HepG2 (cell line): ENCODE results near the gene ZNF30. TPM values are rescaled to one million over a fixed set of nuclear protein-coding genes. Genes with fewer than 3 reads are reported as not detected.

Experiments used
- CC2D1A ChIP-seq: sonication (generic); formaldehyde crosslinking; IDR thresholded peaks from 2 replicates; pipeline ENCODE4 v1.8.1; 2023; ENCODE audit warnings: mild to moderate bottlenecking, missing genetic modification reagents
- FOXK1 ChIP-seq: sonication (generic); formaldehyde crosslinking; IDR thresholded peaks from 2 replicates; pipeline ENCODE4 v1.4.0; 2020; ENCODE audit warnings: low read depth, missing genetic modification reagents, borderline replicate concordance
- GATAD2A ChIP-seq: IDR thresholded peaks from 2 replicates; pipeline ENCODE4 v1.6.1; 2016
- MAFF ChIP-seq: IDR thresholded peaks from 2 replicates; pipeline ENCODE4 v1.6.1; 2011; ENCODE audit warnings: low read depth, low read length, improper control_type of control experiment
- MED8 ChIP-seq: sonication (generic); formaldehyde crosslinking; IDR thresholded peaks from 2 replicates; pipeline ENCODE4 v1.8.1; 2023; ENCODE audit warnings: mild to moderate bottlenecking, missing genetic modification reagents; ENCODE audit not compliant: insufficient replicate concordance
- PHF5A ChIP-seq: IDR thresholded peaks from one replicate; pipeline ENCODE4 v1.6.1; 2018; ENCODE audit warnings: low read depth, missing genetic modification reagents; ENCODE audit not compliant: unreplicated experiment
- RARA ChIP-seq: IDR thresholded peaks from 2 replicates; pipeline ENCODE4 v1.6.1; 2016; ENCODE audit warnings: missing genetic modification reagents, missing compliant biosample characterization
- SMAD1 ChIP-seq: sonication (generic); formaldehyde crosslinking; IDR thresholded peaks from 2 replicates; pipeline ENCODE4 v1.4.0; 2020; ENCODE audit warnings: missing genetic modification reagents, low read depth, mild to moderate bottlenecking, borderline replicate concordance
- SSRP1 ChIP-seq: IDR thresholded peaks from 2 replicates; pipeline ENCODE4 v1.6.1; 2016; ENCODE audit warnings: control low read depth
- TARDBP ChIP-seq: sonication (generic); formaldehyde crosslinking; IDR thresholded peaks from 2 replicates; pipeline ENCODE4 v1.8.0; 2022; ENCODE audit warnings: mild to moderate bottlenecking, missing genetic modification reagents
- ZBTB1 ChIP-seq: sonication (generic); formaldehyde crosslinking; IDR thresholded peaks from 2 replicates; pipeline ENCODE4 v1.4.0; 2020; ENCODE audit warnings: missing genetic modification reagents, borderline replicate concordance
- ZC3H4 ChIP-seq: sonication (generic); formaldehyde crosslinking; IDR thresholded peaks from 2 replicates; pipeline ENCODE4 v1.4.0; 2020; ENCODE audit warnings: missing genetic modification reagents, borderline replicate concordance
- ZNF17 ChIP-seq: sonication (generic); formaldehyde crosslinking; IDR thresholded peaks from 2 replicates; pipeline ENCODE4 v1.5.0; 2020; ENCODE audit warnings: mild to moderate bottlenecking, missing genetic modification reagents
- ZNF3 ChIP-seq: IDR thresholded peaks from 2 replicates; pipeline ENCODE4 v1.7.0; 2017; ENCODE audit warnings: inconsistent platforms
- ZNF317 ChIP-seq: sonication (generic); formaldehyde crosslinking; IDR thresholded peaks from 2 replicates; pipeline ENCODE4 v1.5.0; 2020; ENCODE audit warnings: mild to moderate bottlenecking, missing genetic modification reagents
- ZNF549 ChIP-seq: sonication (generic); formaldehyde crosslinking; IDR thresholded peaks from 2 replicates; pipeline ENCODE4 v1.5.0; 2020; ENCODE audit warnings: missing genetic modification reagents
- ZNF777 ChIP-seq: sonication (generic); formaldehyde crosslinking; IDR thresholded peaks from 2 replicates; pipeline ENCODE4 v1.4.0; 2020; ENCODE audit warnings: missing genetic modification reagents
- polyA plus RNA-seq, 8 experiments: library from polyadenylated mRNA; depleted of rRNA in 3 of 8; stranded (reverse) in 7 of 8; unstranded in 1 of 8; fragments of >200 nt; fragmentation: Illumina TruSeq in 4 of 8; extraction: Trizol in 4 of 8; gene quantifications; 2 replicates each; pipeline versions ENCODE4 v1.2.1 to v1.2.3, GENCODE V29; 2011 to 2016; ENCODE audit warnings: low read depth in 4 of 8, missing spikeins in 1 of 8, mixed read lengths in 1 of 8; ENCODE audit not compliant: insufficient read depth in 1 of 8
- total RNA-seq, 5 experiments: library from RNA; depleted of rRNA; stranded (reverse); fragments of >200 nt; fragmentation: Illumina TruSeq; extraction: Trizol; gene quantifications; 2 replicates each; pipeline ENCODE4 v1.2.3, GENCODE V29; 2016; ENCODE audit warnings: low read depth in 1 of 5
- TF ChIP-seq, protein P1 (sequence below): sonication (generic); IDR thresholded peaks from 2 replicates; pipeline ENCODE4 v1.6.1; 2016; ENCODE audit warnings: low read depth, borderline replicate concordance
- TF ChIP-seq, protein P2 (sequence below): sonication (generic); formaldehyde crosslinking; IDR thresholded peaks from 2 replicates; pipeline ENCODE4 v1.5.0; 2020; ENCODE audit warnings: missing genetic modification reagents
- TF ChIP-seq, protein P3 (sequence below): sonication (generic); formaldehyde crosslinking; IDR thresholded peaks from 2 replicates; pipeline ENCODE4 v1.4.0; 2020; ENCODE audit warnings: missing genetic modification reagents, borderline replicate concordance
- TF ChIP-seq, protein P4 (sequence below): sonication (generic); formaldehyde crosslinking; IDR thresholded peaks from 2 replicates; pipeline ENCODE4 v1.4.0; 2020; ENCODE audit warnings: missing genetic modification reagents
- TF ChIP-seq, protein P5 (sequence below): sonication (generic); formaldehyde crosslinking; IDR thresholded peaks from 2 replicates; pipeline ENCODE4 v1.4.0; 2020; ENCODE audit warnings: missing genetic modification reagents

The ZNF30 gene
- total and polyA plus RNA-seq, 2 of the 13 experiments (the other 11 are each of a cell fraction or from before 2014, with no cell fraction given) = 2.3 to 4.4 TPM

DNA sequence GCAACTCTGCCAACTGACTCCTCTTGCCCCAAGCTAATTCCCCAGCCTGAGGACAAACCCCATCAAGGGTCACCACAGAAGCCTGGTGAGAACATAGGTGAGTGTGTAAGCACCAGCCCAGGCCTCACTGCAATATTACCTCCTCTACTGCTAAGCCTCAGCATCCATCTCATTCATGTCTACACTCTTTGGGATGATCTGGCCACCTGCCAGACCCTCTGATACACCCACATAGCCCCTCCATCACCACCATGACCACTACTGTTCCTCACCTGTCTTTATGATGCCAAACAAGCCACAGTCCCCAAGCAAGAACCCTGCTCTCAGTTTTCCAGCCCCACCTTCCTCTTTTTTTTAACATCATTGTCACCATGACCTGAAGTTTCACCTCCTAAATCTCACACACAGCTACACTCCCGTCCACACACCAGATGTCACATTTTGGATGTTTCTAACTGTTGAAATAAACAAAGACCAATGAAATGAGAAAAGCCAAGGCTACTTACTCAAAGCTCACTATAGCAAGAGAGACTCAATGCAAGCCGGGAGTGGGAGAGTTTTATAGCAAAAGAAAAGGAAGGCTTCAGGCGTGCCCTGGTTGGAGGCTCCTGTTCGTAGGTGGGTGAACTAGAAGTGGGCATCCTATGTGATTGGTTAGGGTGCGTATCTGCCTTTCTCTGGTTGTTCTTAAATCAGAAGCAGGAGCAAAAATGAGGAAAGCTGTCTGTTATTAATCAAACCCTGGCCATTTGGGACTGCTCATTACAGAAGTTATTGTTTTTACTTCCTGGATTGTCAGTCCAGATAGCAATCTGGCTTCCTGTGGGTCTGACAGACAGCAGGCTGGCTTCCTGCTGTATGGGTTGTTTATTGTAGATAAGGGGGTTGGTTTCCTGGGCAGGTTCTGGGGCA is 35.3 kb downstream of the ZNF30 start (continued):
- TF ChIP-seq, protein P1, sequence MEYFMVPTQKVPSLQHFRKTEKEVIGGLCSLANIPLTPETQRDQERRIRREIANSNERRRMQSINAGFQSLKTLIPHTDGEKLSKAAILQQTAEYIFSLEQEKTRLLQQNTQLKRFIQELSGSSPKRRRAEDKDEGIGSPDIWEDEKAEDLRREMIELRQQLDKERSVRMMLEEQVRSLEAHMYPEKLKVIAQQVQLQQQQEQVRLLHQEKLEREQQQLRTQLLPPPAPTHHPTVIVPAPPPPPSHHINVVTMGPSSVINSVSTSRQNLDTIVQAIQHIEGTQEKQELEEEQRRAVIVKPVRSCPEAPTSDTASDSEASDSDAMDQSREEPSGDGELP = peak; percentile 62; the same call in 1 of the 2 replicates
- TF ChIP-seq ZNF3 (no peak), GATAD2A (CRISPR knock-in tag) (peak; percentile 57), CC2D1A (no peak), RARA (CRISPR knock-in tag) (peak; percentile 60), MED8 (no peak), TARDBP (CRISPR knock-in tag) (peak; percentile 14; the same call in 1 of the 2 replicates), SSRP1 (CRISPR knock-in tag) (no peak), ZC3H4 (CRISPR knock-in tag) (no peak), MAFF (no peak), PHF5A (CRISPR knock-in tag) (no peak), ZNF17 (CRISPR knock-in tag) (no peak), ZNF777 (CRISPR knock-in tag) (no peak), ZNF317 (CRISPR knock-in tag) (no peak), SMAD1 (no peak), ZBTB1 (CRISPR knock-in tag) (no peak), ZNF549 (CRISPR knock-in tag) (no peak), FOXK1 (peak; percentile 70; the same call in 1 of the 2 replicates)
- TF ChIP-seq, protein P2, sequence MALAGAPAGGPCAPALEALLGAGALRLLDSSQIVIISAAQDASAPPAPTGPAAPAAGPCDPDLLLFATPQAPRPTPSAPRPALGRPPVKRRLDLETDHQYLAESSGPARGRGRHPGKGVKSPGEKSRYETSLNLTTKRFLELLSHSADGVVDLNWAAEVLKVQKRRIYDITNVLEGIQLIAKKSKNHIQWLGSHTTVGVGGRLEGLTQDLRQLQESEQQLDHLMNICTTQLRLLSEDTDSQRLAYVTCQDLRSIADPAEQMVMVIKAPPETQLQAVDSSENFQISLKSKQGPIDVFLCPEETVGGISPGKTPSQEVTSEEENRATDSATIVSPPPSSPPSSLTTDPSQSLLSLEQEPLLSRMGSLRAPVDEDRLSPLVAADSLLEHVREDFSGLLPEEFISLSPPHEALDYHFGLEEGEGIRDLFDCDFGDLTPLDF (CRISPR knock-in tag) = no peak
- TF ChIP-seq, protein P3, sequence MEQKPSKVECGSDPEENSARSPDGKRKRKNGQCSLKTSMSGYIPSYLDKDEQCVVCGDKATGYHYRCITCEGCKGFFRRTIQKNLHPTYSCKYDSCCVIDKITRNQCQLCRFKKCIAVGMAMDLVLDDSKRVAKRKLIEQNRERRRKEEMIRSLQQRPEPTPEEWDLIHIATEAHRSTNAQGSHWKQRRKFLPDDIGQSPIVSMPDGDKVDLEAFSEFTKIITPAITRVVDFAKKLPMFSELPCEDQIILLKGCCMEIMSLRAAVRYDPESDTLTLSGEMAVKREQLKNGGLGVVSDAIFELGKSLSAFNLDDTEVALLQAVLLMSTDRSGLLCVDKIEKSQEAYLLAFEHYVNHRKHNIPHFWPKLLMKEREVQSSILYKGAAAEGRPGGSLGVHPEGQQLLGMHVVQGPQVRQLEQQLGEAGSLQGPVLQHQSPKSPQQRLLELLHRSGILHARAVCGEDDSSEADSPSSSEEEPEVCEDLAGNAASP (CRISPR knock-in tag) = no peak
- TF ChIP-seq, protein P4, sequence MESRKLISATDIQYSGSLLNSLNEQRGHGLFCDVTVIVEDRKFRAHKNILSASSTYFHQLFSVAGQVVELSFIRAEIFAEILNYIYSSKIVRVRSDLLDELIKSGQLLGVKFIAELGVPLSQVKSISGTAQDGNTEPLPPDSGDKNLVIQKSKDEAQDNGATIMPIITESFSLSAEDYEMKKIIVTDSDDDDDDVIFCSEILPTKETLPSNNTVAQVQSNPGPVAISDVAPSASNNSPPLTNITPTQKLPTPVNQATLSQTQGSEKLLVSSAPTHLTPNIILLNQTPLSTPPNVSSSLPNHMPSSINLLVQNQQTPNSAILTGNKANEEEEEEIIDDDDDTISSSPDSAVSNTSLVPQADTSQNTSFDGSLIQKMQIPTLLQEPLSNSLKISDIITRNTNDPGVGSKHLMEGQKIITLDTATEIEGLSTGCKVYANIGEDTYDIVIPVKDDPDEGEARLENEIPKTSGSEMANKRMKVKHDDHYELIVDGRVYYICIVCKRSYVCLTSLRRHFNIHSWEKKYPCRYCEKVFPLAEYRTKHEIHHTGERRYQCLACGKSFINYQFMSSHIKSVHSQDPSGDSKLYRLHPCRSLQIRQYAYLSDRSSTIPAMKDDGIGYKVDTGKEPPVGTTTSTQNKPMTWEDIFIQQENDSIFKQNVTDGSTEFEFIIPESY = no peak
- TF ChIP-seq, protein P5, sequence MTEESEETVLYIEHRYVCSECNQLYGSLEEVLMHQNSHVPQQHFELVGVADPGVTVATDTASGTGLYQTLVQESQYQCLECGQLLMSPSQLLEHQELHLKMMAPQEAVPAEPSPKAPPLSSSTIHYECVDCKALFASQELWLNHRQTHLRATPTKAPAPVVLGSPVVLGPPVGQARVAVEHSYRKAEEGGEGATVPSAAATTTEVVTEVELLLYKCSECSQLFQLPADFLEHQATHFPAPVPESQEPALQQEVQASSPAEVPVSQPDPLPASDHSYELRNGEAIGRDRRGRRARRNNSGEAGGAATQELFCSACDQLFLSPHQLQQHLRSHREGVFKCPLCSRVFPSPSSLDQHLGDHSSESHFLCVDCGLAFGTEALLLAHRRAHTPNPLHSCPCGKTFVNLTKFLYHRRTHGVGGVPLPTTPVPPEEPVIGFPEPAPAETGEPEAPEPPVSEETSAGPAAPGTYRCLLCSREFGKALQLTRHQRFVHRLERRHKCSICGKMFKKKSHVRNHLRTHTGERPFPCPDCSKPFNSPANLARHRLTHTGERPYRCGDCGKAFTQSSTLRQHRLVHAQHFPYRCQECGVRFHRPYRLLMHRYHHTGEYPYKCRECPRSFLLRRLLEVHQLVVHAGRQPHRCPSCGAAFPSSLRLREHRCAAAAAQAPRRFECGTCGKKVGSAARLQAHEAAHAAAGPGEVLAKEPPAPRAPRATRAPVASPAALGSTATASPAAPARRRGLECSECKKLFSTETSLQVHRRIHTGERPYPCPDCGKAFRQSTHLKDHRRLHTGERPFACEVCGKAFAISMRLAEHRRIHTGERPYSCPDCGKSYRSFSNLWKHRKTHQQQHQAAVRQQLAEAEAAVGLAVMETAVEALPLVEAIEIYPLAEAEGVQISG (CRISPR knock-in tag) = no peak
